HG03520 (cell line): Measurements from ENCODE around the gene RO60.

Experiments
- ATAC-seq: cut with Tn5 transposase; IDR thresholded peaks from one replicate; pipeline ENCODE4 v1.9.1; 2021; ENCODE audit warnings: mild to moderate bottlenecking, moderate library complexity; ENCODE audit not compliant: unreplicated experiment

The RO60 gene

GRCh38 chr1:193060406-193060805, 994 bp downstream of the RO60 start:
- no peak for ATAC-seq

- no peak for ATAC-seq
These were observed 1.5 kb downstream of the RO60 start for GRCh38 chr1:193060938-193061337.

GRCh38 chr1:193062698-193063463, 3.5 kb downstream of the RO60 start:
- ATAC-seq: no peak

- ATAC-seq: no peak
These were observed 6.5 kb downstream of the RO60 start for GRCh38 chr1:193065954-193066353.

GRCh38 chr1:193066606-193067005, 7.2 kb downstream of the RO60 start:
- ATAC-seq: no peak

- ATAC-seq: no peak
These were observed 8.6 kb downstream of the RO60 start for GRCh38 chr1:193068013-193068412.

- ATAC-seq: no peak
These were observed 10.5 kb downstream of the RO60 start for GRCh38 chr1:193069748-193070385.

- ATAC-seq: peak; percentile 28
These were observed 11.0 kb downstream of the RO60 start for GRCh38 chr1:193070386-193070753.

- peak; percentile 36 for ATAC-seq
These were observed 11.5 kb downstream of the RO60 start for GRCh38 chr1:193070942-193071341.

GRCh38 chr1:193077991-193078390, 18.6 kb downstream of the RO60 start:
- no peak for ATAC-seq

- no peak for ATAC-seq
These were observed 19.8 kb downstream of the RO60 start for GRCh38 chr1:193079187-193079586.

- peak; percentile 93 for ATAC-seq
These were observed 24.1 kb downstream of the RO60 start for GRCh38 chr1:193083365-193084088.

- ATAC-seq: no peak
These were observed 25.9 kb downstream of the RO60 start for GRCh38 chr1:193085263-193085662.

GRCh38 chr1:193086342-193086741, 26.9 kb downstream of the RO60 start:
- ATAC-seq: no peak

- ATAC-seq: no peak
These were observed 28.5 kb downstream of the RO60 start for GRCh38 chr1:193087893-193088292.

GRCh38 chr1:193090865-193091264, 31.5 kb downstream of the RO60 start:
- ATAC-seq: no peak

- ATAC-seq: no peak
These were observed 34.7 kb downstream of the RO60 start for GRCh38 chr1:193094112-193094511.

GRCh38 chr1:193102662-193103061, 43.2 kb downstream of the RO60 start:
- no peak for ATAC-seq

- ATAC-seq: no peak
These were observed 44.5 kb downstream of the RO60 start for GRCh38 chr1:193103759-193104501.

- ATAC-seq: peak; percentile 36
These were observed 45.1 kb downstream of the RO60 start for GRCh38 chr1:193104502-193104906.
